COLO668 (cell line): ENCODE data around the gene C1orf53.
A peak's percentile ranks its signal among the peaks of the same experiment; 100 is the strongest.
"Not testable (repeated sequence)": the region's sequence is repeated elsewhere in the genome, so short reads cannot be mapped to it uniquely, and the experiment has no call there.

Experiments used
- DNase-seq: peaks from one replicate; lab custom pipeline; 2025; ENCODE audit not compliant: unreplicated experiment; lab: John Stamatoyannopoulos, UW

C1orf53 gene

DNA sequence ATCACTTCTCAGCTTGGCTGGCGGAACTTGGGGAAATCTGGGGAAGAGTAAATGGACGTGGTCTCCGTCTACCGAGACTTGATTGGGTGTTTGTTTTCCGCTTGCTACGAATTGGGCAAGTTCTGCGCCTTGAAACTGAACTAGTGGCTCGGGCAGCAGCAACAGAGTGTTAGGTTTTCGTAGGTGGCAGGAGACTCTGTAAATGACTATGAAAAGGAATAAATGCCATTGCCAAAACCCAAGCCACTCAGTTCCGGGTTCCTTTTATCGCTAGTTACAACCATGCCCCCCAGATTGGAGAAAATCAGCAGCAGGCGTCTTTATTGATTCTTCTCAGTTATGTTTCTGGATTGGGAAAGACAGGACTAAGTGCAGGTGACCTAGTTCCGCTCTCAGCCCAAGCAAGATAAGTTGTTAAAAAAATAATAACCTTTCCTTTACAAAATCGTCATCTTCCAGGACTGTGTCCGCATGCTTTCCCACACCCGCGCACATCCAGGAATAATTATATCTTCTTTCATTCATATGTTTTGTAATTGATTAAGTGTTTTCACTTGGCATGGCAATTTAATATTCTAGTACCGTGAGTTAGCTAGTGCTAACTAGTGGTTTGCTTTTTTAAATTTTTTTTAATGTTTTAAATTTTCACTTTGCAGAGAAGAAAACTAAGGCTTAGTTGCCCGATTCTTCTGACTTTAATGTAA is 18.1 kb downstream of the C1orf53 start:
- no peak for DNase-seq

DNA sequence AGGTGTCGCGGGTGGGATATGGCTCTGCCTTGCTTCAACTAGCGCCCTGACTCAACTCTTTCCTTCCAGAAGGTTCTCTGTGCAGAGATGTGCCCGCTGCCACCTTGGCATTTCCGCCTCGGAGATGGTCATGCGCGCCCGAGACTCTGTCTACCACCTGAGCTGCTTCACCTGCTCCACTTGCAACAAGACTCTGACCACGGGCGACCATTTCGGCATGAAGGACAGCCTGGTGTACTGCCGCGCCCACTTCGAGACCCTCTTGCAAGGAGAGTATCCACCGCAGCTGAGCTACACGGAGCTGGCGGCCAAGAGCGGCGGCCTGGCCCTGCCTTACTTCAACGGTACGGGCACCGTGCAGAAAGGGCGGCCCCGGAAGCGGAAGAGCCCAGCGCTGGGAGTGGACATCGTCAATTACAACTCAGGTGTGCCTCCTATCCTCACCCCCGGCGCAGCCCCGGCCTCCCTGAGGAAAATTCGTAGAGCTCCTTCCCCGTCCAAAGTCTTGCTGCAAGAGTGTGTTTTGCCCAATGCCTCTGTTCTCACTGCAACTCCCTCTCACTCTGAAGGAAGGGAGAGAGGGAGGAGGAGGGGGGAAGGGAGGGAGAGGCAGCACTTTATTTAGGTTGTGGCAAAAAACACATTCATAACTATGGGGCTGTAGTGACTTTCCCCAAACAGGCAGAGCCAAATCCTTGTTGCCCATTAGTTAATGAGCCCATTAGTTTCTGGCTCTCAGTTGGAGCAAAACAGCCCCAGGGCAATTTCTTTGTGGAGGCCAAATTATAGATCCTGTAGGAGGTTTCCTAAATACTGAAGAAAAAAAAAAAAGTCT is 19.0 kb downstream of the C1orf53 start:
- no peak for DNase-seq

DNA sequence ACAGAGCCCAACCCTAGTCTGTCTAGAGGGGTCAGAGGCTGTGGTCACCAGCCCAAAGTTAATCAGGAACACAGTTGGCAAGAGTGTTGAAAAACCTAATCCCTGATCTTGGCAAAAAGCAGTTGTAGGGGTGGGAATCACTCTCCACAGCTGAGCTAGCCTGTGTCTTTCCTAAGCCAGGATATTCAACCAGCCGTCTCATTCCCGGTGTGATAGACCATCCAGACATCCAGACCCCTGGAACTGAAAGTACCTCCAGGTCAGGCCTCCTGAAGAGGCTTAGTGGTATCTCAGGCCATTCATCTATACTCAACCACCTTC is 19.6 kb downstream of the C1orf53 start:
- no peak for DNase-seq

DNA sequence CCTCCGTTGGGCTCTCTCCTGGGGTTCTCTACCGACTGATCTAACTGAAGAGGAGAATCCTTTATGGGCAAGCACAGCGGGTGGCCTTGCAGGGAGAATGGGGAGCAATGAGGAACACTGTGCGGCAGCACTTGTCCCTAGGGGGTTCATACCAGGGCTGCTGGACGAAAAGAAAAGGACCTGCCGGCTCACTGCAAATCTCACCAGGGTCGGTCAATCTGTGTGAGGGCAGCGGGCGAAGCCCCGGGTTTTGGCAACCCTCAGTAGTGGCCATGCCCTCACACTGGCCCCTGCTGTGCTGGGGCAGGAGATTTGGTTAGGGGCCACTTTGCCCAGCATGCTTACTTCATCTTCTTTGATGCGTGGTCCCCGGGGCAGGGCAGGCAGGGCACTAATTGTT is 20.6 kb downstream of the C1orf53 start:
- DNase-seq, result no peak

DNA sequence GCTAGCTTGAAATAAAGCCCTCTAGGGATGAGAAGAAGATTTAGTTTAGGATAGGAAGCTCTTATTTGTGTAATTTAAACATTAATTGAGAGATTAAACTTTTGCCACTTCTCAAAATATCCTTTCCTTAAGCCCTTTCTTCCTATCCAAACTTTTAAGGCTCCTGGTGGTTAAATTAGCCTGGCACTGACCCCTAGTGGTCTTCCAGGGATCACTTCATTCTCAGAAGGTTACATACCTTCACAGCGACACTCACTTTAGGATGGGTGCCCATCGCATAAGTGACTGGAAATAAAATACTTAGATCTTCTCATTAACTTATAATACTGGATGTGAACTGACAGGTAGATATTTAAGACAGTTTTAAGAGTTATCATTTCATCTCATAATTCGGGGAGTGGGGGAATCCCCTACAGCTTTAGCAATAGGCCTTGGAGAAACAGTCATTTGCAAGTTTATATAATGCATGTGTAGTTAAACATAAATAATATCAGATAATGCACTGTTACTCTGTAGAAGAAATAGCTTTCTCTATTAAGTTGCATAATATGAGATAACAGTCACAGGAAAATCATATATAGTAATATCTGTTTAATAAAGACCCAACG is 22.2 kb downstream of the C1orf53 start:
- DNase-seq, result peak; percentile 30

DNA sequence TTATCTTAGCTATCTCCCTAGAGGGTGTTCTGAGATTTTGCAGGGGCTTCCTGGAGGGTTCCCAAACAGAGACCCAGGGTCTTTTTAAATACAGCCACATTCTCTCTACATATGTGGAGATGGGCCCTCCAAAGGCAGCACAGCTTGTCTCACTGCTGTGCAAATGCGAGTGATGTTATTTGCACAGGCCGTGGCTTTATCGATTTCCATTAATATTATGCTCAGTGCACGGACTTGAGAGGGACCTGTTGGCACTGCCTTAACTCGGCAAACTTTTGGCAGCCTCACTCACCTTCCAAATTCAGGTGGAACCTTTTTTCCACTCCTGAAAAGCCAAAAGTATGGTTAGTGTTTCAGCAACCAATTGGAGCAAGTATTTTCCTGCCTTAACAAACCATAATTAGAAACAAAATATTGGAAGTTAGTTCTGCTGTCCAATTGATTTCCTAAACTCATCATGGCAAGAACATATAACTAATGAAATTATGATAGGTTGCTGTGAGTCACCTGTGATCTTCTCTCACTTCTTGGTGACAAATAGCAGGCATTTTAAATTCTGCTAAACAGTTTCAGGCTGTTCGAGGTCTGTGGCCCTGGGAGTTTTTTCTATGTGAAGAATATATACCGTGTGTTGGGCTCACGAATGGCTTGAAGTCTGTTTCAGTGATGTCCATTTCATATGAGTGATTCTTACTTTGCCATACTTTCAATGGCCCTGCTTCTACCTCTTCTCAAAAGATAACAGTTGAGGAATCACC is 25.7 kb downstream of the C1orf53 start:
- DNase-seq, result peak; percentile 28

DNA sequence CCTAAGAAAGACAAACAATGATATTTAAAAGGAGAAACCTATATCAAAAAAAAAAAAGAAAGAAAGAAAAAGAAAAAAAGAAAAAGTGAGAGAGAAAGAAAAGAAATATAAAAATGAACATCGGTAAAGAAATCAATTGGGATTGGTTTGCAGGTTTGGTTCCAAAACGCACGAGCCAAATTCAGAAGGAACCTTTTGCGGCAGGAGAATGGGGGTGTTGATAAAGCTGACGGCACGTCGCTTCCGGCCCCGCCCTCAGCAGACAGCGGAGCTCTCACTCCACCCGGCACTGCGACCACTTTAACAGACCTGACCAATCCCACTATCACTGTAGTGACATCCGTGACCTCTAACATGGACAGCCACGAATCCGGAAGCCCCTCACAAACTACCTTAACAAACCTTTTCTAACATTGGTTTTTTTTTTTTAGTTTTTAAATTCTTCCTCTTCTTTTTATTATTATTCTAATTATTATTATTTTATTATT is 26.5 kb downstream of the C1orf53 start:
- DNase-seq, result no peak

DNA sequence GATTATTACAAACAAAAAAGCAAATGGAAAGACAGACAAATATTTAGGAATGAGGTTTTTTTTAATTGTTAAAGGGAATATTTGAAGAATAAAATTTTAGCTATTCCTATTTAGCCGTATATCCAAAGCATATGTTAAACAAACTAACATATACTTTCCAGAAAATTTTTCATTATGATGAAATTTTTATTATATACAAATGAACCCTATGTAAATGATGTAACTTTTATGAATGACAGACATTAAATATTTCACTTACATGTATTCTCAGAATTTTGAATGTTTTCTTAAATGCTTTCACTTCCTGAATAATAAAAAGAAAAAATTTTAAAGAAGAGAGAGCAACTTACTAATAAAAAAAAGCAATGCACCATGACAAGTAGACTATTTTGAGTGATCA is 30.6 kb downstream of the C1orf53 start:
- DNase-seq, result no peak

DNA sequence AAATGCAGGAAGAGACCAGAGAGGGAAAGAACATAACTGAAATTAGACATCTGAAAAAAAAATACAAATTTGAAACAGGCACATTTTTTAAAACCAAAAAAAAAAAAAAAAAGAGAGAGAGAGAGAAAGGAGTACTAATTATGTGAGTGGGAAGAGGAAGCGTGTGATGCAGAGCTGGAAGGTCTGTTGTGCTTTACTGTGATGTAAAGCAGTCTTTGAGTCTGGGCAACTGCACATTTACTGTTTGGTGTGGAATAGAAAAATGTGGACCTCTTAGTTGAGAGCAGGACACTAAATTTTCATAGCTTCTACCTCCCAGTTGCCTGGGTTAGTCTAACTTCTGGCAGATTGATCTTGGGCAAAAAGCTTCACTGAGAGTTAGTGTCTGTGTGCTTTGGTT is 31.2 kb downstream of the C1orf53 start:
- DNase-seq, result no peak

DNA sequence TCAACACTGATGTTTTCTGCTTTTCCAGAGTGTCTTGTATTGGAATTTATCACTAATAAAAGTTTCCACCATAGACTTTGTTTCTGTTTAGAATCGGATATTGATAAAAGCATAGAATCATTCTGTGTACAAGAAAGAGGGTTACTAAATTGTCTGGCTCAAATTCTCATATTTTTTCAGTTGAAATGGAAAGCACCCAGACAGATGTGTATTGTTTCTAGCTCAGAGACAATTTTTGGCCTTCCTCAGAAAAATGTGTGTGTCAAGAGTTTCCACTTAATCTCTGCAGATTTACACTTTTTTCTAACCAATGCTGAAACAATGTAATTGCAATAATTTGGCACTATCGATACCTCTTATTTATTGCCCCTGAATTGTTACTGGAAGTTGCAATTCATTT is 35.0 kb downstream of the C1orf53 start:
- DNase-seq, result no peak

DNA sequence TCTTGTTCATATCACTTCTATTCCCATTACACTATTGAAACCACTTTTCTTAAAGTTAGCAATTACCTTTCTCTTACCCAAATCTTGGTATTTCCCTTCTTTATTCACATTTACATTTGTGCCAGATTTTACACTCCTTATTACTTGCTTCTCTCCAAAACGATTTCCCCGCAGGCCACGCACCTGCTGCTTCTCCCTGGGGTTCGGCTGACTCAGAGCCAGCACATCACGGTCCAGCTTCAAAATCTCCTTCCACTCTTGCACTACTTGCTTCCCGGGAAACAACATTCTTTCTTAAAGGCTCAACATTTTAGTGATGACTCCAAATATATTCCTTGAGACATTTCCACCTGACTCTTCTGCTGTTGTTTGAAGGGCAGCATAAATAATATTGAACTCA is 35.5 kb downstream of the C1orf53 start:
- DNase-seq, result no peak

DNA sequence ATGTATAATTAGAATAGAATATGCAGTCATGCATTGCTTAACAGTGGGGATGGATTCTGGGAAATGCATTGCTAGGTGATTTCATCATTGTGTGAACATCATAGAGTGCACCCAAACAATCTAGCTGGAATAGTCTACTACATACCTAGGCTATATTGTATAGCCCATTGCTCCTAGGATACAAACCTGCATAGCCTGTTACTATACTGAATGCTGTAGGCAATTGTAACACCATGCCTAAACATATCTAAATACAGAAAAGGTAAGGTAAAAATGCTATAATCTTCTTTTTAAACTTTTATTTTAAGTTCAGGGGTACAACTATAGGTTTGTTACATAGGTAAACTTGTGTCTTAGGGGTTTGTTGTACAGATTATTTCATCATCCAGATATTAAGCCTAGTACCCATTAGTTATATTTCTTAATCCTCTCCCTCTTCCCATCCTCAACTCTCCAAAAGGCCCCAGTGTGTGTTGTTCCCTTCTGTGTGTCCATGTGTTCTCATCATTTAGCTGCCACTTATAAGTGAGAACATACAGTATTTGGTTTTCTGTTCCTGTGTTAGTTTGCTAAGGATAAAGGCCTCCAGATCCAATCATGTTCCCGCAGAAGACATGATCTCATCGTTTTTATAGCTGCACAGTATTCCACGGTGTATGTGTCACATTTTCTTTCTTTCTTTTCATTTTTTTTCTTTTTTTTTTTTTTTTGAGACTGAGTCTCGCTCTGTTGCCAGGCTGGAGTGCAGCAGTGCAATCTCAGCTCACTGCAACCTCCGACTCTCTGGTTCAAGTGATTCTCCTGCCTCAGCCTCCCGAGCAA is 36.9 kb downstream of the C1orf53 start:
- not testable (repeated sequence) for DNase-seq

DNA sequence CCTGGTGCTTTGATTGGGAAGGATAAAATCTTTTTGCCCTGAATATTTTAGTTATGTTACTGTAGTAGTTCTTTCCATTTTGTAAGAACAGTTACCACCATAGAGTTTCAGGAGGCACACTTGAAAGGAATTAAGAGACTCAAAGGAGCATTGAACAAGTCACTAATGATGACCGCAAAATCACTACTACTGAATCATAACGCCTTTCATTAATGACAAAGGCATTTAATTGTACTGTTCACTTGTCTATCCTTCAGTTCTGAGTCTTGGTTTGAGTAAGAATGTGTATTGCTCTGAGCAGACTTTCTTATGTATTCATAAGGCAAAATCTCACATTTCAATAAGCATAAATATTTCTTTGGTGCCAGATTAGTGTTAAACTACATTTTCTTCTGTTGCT is 39.6 kb downstream of the C1orf53 start:
- no peak for DNase-seq

DNA sequence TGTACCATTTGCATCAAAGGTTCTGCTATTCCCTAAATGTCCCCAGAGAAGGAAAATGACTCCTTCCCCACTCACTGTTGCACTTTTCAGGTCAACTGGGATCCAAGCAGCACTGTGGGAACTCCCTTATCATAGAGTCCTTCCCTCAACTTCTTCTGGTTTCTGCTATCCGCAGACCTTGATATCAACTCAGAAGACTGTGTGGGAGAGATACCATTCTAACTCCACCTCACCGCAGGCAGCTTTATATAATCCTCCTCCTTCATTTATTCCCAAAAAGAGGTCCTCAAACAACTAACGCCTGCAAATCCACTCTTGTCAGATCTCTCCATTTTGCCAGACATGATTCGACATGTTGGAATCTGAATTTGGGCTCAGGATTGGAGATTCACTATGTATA is 42.1 kb downstream of the C1orf53 start:
- DNase-seq, result no peak

DNA sequence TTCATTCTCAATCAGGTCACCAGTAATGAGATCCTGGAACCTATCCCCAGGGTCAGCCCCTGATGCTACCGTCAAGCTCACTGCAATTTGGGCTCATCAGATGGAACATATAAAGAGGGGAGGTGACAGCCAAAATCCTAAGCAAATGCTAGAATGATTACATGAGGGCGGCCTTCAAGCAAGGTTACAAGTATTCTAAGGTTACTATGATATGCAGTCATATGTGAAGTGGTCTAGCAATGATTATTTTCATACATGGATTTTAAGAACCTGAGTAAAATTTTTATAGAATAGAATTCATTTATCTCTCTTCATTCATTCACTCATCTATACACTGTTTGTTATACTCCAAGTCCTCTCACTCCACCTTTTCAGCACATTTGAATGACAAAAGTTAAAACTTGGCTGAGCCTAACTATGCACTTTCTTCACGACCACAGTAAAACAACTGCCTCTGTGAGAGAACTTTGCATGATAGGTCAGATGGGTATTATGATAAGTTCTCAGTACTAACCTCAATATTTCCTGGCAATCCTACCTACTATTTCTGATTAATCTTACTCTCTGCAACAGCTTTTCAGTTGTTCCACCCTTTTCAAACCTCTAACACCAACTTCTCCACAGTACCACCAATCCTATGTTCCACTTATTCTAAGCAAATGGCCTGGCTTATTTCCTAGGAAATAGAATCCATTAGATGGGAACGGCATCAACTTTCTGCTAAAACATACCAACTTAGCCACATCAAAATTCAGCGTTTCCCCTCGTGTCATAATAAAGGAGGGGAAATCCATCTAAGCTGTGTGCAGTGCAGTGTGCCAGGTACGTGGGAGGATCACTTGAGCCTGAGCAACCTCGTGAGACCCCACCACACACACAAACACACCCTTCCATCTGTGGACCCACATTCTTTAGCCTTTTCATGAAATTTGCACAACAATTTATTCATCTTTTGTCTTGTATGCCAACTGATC is 46.8 kb downstream of the C1orf53 start:
- no peak for DNase-seq

DNA sequence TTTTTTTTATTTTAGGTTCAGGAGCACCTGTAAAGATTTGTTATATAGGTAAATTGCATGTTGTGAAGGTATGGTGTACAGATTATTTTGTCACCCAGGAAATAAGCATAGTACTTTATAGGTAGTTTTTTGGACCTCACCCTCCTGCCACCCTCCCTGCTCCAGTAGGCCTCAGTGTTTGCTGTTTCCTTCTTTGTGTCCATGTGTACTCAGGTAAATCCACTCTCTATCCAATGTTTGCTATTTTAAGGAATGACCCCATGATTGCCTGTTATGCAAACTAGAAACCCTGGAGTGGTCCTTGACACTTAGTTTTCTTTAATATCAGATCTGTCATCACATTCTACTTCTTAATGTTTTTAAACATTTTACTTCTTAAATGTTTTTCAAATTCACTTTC is 48.7 kb downstream of the C1orf53 start:
- DNase-seq, result peak; percentile 13

DNA sequence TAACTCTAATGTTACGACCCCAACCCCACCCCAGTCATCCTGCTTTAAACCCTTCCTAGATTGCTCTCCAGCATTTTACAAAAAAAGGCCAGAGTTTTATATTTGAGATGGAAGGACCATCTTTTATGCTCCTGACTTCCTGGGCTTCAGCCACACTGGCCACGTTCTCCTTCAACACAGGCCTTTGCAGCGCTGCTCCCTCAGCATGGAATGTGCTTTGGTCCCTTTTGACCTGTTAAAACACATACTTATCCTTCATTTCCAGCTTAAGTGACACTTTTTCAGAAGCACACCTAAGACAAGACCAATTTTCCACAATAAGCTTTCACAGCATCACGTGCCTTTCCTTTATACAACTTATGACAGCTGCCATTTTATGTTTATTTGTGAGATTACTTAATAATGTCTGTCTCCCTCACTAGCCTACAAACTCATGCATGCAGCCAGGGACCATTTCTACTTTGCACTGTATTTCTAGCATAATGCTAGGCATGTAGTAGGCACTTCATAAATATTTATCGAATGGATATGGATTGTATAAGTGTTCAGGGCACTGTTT is 49.3 kb downstream of the C1orf53 start:
- no peak for DNase-seq

DNA sequence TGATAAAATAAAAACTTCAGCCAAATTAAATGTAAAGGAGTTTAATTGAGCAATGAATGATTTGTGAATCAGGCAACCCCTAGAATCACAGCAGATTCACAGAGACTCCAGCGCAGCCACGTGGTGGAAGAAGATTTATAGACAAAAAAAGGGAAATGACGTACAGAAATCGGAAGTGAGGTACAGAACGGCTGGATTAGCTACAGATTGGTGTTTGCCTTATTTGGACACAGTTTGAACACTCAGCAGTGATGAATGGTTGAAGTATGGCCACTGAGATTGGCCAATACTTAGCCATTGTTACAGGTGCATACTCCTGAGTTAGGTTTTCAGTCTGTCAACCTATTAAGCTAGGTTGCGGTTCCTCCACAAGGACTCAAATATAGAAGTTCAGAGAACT is 51.0 kb downstream of the C1orf53 start:
- not testable (repeated sequence) for DNase-seq
